Right cardiac atrium (tissue), 5 donors: Measurements from ENCODE around the gene TBX21. TPM values are rescaled to one million over a fixed set of nuclear protein-coding genes. Genes with fewer than 3 reads are reported as not detected.

ENCODE experiments used
- ATAC-seq, 2 donors: fragments of 200-7000 bp; cut with Tn5 transposase; one replicate each; pipeline versions ENCODE4 v1.8.0 to v1.9.1; 2020; ENCODE audit warnings: moderate library complexity in 2 of 2, mild to moderate bottlenecking in 1 of 2
- DNase-seq, 3 donors: peaks; one replicate each; pipeline ENCODE4 v3.0.0-alpha.2; 2020
- H3K27ac ChIP-seq: one replicate; pipeline ENCODE4 v1.5.1; 2013; ENCODE audit warnings: mild to moderate bottlenecking, low read length, control low read depth, moderate library complexity
- H3K27me3 ChIP-seq: one replicate; pipeline ENCODE4 v1.6.1; 2013; ENCODE audit not compliant: control insufficient read depth, insufficient read depth
- H3K4me1 ChIP-seq: one replicate; pipeline ENCODE4 v1.6.1; 2013; ENCODE audit warnings: low read length; ENCODE audit not compliant: control insufficient read depth, insufficient read depth
- H3K4me3 ChIP-seq: one replicate; pipeline ENCODE4 v1.5.1; 2013; ENCODE audit warnings: low read length, control low read depth
- H3K9me3 ChIP-seq: one replicate; pipeline ENCODE4 v1.6.1; 2013; ENCODE audit warnings: low read length; ENCODE audit not compliant: control insufficient read depth
- WGBS: extraction: QIAGEN DNeasy Blood & Tissue Kit; methylation state at CpG from one replicate; pipeline ENCODE4 v1.1.7; 2013; 5-methylcytosine and 5-hydroxymethylcytosine counted together
- intact Hi-C, 4 donors: fragments of 100-400 bp; cut with DNase I; formaldehyde crosslinking; loops; one replicate each; pipeline versions ENCODE4 v1.11.0 to v1.14.0; 2022 to 2023
- long read RNA-seq, 4 donors: library from polyadenylated mRNA; unstranded; transcript quantifications; one replicate each; pipeline ENCODE4 v2.0.0, GENCODE V29; 2020 to 2021
- polyA plus RNA-seq: library from polyadenylated mRNA; stranded (reverse); fragments of 200-250 nt; gene quantifications from one replicate; pipeline ENCODE4 v1.2.3, GENCODE V29; 2013
- total RNA-seq, 4 donors: library from RNA; stranded (reverse); fragmentation: NEBNext Ultra II Directional; extraction: Animal tissue kit (Norgen Biotek cat#: 25700); gene quantifications; one replicate each; pipeline ENCODE4 v1.2.1, GENCODE V29; 2021
- donor health status: healthy with polysubstance abuse.
- donor health status: DM: no; HTN: yes; CAD: no.
- donor health status: DM: no; HTN: no; CAD: no.
- donor health status: DM: no; HTN: yes; CAD: no; lungs with severe emphysema.
- donor health status: DM: yes; HTN: yes; CAD: no.

The TBX21 gene
- total RNA-seq (under 1 TPM in 3 of 4 donors, not detected in 1; 0.14 to 0.60 (median 0.38) TPM), polyA plus RNA-seq (0.14 TPM)
- long read RNA-seq, donor 1: 0 reads
- long read RNA-seq, donor 2, partial matches to known transcripts: 0 of 1 reads
- long read RNA-seq, donor 2, other reads (novel, unspliced or antisense): 1 of 1 reads
- long read RNA-seq, donor 3: 0 reads
- long read RNA-seq, donor 4: 0 reads

GRCh38 chr17:47733047-47733673 lies at the start of gene TBX21:
Gene TBX21 (plus strand): TSS chr17:47733236. CDS start chr17:47733455, 219 bp downstream.
- Histone ChIP-seq H3K9me3 (no peaks in the 10 kb centered on the region), H3K4me3 (peak within 1 kb of the TSS; percentile 58), H3K4me1 (no peaks in the 10 kb centered on the region), H3K27me3 (no peaks in the 10 kb centered on the region), H3K27ac (no peak within 1 kb of the TSS)
- intact Hi-C loops: no loop called here
- under 1% methylated on average over 73 of the region's 73 CpGs for WGBS
- ATAC-seq (peak; percentile 76 to 80), DNase-seq (peak; percentile 65 to 87 (median 86))

GRCh38 chr17:47684025-47684424 lies 49.0 kb upstream of the TBX21 start:
- H3K4me3 ChIP-seq: no peak overlapping the region
- H3K9me3 ChIP-seq: no peaks in the 10 kb centered on the region
- DNase-seq (no peak), ATAC-seq (no peak)
- no peaks in the 10 kb centered on the region for H3K27me3 ChIP-seq
- no peaks in the 10 kb centered on the region for H3K4me1 ChIP-seq
- H3K27ac ChIP-seq: no peak overlapping the region
- 85% methylated on average over 4 of the region's 4 CpGs for WGBS
- intact Hi-C loops: no loop called here

GRCh38 chr17:47684535-47685193 lies 48.4 kb upstream of the TBX21 start:
- intact Hi-C loops: no loop called here
- Histone ChIP-seq H3K4me1 (no peaks in the 10 kb centered on the region), H3K9me3 (no peaks in the 10 kb centered on the region), H3K4me3 (no peak overlapping the region), H3K27me3 (no peaks in the 10 kb centered on the region), H3K27ac (no peak overlapping the region)
- ATAC-seq (no peak), DNase-seq (no peak)
- WGBS: 80% methylated on average over 4 of the region's 4 CpGs

GRCh38 chr17:47685556-47686275 lies 47.3 kb upstream of the TBX21 start:
- ATAC-seq (no peak), DNase-seq (no peak)
- intact Hi-C loops: no loop called here
- Histone ChIP-seq H3K4me3 (no peak overlapping the region), H3K4me1 (no peaks in the 10 kb centered on the region), H3K27me3 (no peaks in the 10 kb centered on the region), H3K27ac (no peak overlapping the region), H3K9me3 (no peaks in the 10 kb centered on the region)
- 89% methylated on average over 4 of the region's 4 CpGs for WGBS

- Histone ChIP-seq H3K9me3 (no peaks in the 10 kb centered on the region), H3K4me3 (no peak overlapping the region), H3K4me1 (no peaks in the 10 kb centered on the region), H3K27ac (no peak overlapping the region), H3K27me3 (no peaks in the 10 kb centered on the region)
- intact Hi-C loops: no loop called here
- DNase-seq (no peak), ATAC-seq (no peak)
- WGBS: 86% methylated on average over 1 of the region's 1 CpG
Measured at GRCh38 chr17:47686276-47686635, 46.8 kb upstream of the TBX21 start.

GRCh38 chr17:47686664-47687327 lies 46.2 kb upstream of the TBX21 start:
- Histone ChIP-seq H3K4me3 (no peak overlapping the region), H3K4me1 (no peaks in the 10 kb centered on the region), H3K9me3 (no peaks in the 10 kb centered on the region), H3K27ac (no peak overlapping the region), H3K27me3 (no peaks in the 10 kb centered on the region)
- ATAC-seq: no peak
- intact Hi-C loops: no loop called here
- WGBS: 82% methylated on average over 7 of the region's 7 CpGs
- no peak for DNase-seq

- Histone ChIP-seq H3K27ac (no peak overlapping the region), H3K4me3 (no peak overlapping the region), H3K27me3 (no peaks in the 10 kb centered on the region), H3K4me1 (no peaks in the 10 kb centered on the region), H3K9me3 (no peaks in the 10 kb centered on the region)
- intact Hi-C loops: no loop called here
- no peak for ATAC-seq
- DNase-seq: no peak
Measured at GRCh38 chr17:47687328-47687690, 45.7 kb upstream of the TBX21 start.

GRCh38 chr17:47687748-47688147 lies 45.3 kb upstream of the TBX21 start:
- intact Hi-C loops: no loop called here
- Histone ChIP-seq H3K9me3 (no peaks in the 10 kb centered on the region), H3K4me1 (no peaks in the 10 kb centered on the region), H3K27ac (no peak overlapping the region), H3K27me3 (no peaks in the 10 kb centered on the region), H3K4me3 (no peak overlapping the region)
- 90% methylated on average over 1 of the region's 1 CpG for WGBS
- ATAC-seq: peak in 1 of 2 donors; percentile 24
- DNase-seq: no peak

- 62% methylated on average over 3 of the region's 3 CpGs for WGBS
- DNase-seq (no peak), ATAC-seq (no peak)
- H3K4me1 ChIP-seq: peaks cover 5% of the 10 kb centered on the region
- no peaks in the 10 kb centered on the region for H3K27me3 ChIP-seq
- H3K9me3 ChIP-seq: no peaks in the 10 kb centered on the region
- intact Hi-C loops: no loop called here
- no peak overlapping the region for H3K27ac ChIP-seq
- H3K4me3 ChIP-seq: no peak overlapping the region
Measured at GRCh38 chr17:47690121-47690520, 42.9 kb upstream of the TBX21 start.

GRCh38 chr17:47692137-47692894 lies 40.7 kb upstream of the TBX21 start:
- no peak for DNase-seq
- Histone ChIP-seq H3K4me3 (no peak overlapping the region), H3K4me1 (peaks cover 5% of the 10 kb centered on the region), H3K27ac (no peak overlapping the region), H3K9me3 (no peaks in the 10 kb centered on the region), H3K27me3 (no peaks in the 10 kb centered on the region)
- intact Hi-C loops: no loop called here
- 65% methylated on average over 2 of the region's 2 CpGs for WGBS
- ATAC-seq: no peak
